Stomach (tissue), 4 donors: ENCODE data around the gene TMTC1.

ENCODE experiments used
- CTCF ChIP-seq, 7 experiments: fragments of 450-650 bp in 4 of 7; fragments of 200-600 bp in 3 of 7; sonication (generic) in 3 of 7; IDR thresholded peaks; one replicate each; pipeline ENCODE4 v1.5.1; 2016 to 2019; ENCODE audit warnings: antibody characterized with exemption in 7 of 7, control low read depth in 2 of 7, mild to moderate bottlenecking in 1 of 7
- POLR2A ChIP-seq, 4 donors: fragments of 450-650 bp; IDR thresholded peaks; one replicate each; pipeline ENCODE4 v1.6.1; 2016; ENCODE audit warnings: antibody characterized with exemption in 4 of 4, control low read depth in 2 of 4, mild to moderate bottlenecking in 1 of 4, moderate library complexity in 1 of 4
- POLR2AphosphoS5 ChIP-seq, 3 donors: sonication (generic); formaldehyde crosslinking; IDR thresholded peaks; one replicate each; pipeline ENCODE4 v1.6.1; 2016; ENCODE audit warnings: antibody characterized with exemption in 3 of 3

GRCh38 chr12:29783773-29784666, at the start of gene TMTC1:
- TF ChIP-seq CTCF (IDR thresholded peaks at IDR 0.05) (no peak), POLR2A (IDR thresholded peaks at IDR 0.05) (no peak), POLR2AphosphoS5 (IDR thresholded peaks at IDR 0.05) (no peak)
